ENCODE data around the gene ATG10.

DNA sequence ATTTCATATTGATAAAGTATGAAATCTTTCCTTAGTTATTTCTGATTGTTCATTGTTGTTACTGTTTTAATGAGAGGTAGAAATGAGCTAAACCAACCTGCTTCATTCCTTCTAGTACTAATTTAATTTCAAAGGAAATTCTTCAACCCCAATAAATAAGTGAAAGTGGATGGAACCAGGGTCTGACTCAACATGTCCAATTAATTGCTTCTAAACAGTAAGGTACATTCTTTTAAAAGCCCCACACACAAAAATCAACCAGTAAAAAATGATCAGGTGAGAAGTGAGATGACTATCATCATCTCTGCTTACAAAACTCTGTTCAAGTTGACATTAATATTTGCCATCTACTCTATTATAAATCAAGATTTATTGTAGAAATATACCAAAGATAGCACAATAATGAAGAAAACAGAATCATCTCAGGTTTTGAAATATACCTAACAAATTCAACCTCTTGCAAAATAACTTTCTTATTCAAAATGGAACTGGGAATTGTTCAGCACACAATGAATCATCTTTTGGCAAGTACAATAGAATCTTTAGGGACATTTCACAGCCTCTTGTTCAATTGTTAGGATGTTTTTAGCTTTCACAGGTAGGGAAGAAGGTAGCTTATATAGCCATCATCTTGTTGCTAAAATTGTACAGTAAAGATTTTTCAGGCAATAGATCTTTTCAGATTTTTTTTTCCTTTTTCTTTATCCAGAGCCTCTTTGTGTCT is 191.8 kb downstream of the ATG10 start:
- no peak for TF ChIP-seq TAF1 (IDR thresholded peaks at IDR 0.05; ENCODE audit: low read depth)
- TF ChIP-seq POLR2AphosphoS5 (IDR thresholded peaks at IDR 0.05), result no peak
- TF ChIP-seq, protein P1, sequence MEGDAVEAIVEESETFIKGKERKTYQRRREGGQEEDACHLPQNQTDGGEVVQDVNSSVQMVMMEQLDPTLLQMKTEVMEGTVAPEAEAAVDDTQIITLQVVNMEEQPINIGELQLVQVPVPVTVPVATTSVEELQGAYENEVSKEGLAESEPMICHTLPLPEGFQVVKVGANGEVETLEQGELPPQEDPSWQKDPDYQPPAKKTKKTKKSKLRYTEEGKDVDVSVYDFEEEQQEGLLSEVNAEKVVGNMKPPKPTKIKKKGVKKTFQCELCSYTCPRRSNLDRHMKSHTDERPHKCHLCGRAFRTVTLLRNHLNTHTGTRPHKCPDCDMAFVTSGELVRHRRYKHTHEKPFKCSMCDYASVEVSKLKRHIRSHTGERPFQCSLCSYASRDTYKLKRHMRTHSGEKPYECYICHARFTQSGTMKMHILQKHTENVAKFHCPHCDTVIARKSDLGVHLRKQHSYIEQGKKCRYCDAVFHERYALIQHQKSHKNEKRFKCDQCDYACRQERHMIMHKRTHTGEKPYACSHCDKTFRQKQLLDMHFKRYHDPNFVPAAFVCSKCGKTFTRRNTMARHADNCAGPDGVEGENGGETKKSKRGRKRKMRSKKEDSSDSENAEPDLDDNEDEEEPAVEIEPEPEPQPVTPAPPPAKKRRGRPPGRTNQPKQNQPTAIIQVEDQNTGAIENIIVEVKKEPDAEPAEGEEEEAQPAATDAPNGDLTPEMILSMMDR (IDR thresholded peaks at IDR 0.05; ENCODE audit: poor library complexity, severe bottlenecking), result no peak
- no peak for TF ChIP-seq MXI1 (conservative IDR thresholded peaks at IDR 0.05; ENCODE audit: poor library complexity, severe bottlenecking)
- no peak for TF ChIP-seq EP300 (conservative IDR thresholded peaks at IDR 0.05; ENCODE audit: poor library complexity, severe bottlenecking)
- TF ChIP-seq, protein P2, sequence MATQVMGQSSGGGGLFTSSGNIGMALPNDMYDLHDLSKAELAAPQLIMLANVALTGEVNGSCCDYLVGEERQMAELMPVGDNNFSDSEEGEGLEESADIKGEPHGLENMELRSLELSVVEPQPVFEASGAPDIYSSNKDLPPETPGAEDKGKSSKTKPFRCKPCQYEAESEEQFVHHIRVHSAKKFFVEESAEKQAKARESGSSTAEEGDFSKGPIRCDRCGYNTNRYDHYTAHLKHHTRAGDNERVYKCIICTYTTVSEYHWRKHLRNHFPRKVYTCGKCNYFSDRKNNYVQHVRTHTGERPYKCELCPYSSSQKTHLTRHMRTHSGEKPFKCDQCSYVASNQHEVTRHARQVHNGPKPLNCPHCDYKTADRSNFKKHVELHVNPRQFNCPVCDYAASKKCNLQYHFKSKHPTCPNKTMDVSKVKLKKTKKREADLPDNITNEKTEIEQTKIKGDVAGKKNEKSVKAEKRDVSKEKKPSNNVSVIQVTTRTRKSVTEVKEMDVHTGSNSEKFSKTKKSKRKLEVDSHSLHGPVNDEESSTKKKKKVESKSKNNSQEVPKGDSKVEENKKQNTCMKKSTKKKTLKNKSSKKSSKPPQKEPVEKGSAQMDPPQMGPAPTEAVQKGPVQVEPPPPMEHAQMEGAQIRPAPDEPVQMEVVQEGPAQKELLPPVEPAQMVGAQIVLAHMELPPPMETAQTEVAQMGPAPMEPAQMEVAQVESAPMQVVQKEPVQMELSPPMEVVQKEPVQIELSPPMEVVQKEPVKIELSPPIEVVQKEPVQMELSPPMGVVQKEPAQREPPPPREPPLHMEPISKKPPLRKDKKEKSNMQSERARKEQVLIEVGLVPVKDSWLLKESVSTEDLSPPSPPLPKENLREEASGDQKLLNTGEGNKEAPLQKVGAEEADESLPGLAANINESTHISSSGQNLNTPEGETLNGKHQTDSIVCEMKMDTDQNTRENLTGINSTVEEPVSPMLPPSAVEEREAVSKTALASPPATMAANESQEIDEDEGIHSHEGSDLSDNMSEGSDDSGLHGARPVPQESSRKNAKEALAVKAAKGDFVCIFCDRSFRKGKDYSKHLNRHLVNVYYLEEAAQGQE (IDR thresholded peaks at IDR 0.05; ENCODE audit: borderline replicate concordance), result no peak

All from neural cell (in vitro differentiated cells).